Astrocyte of the spinal cord (primary cell): Measurements from ENCODE around the gene BSCL2.
"Not testable (repeated sequence)": the region's sequence is repeated elsewhere in the genome, so short reads cannot be mapped to it uniquely, and the experiment has no call there.

Source experiments
- DNase-seq: peaks from one replicate; pipeline ENCODE4 v3.0.0; 2011; ENCODE audit warnings: low read depth, low spot score
- H3K4me3 ChIP-seq: 2 replicates; pipeline ENCODE4 v1.5.1; 2011; ENCODE audit warnings: low read depth, mild to moderate bottlenecking, low read length, moderate library complexity
- in situ Hi-C: cut with HindIII; loops from 2 replicates; pipeline ENCODE4 v1.10.0; 2017; ENCODE audit warnings: low sequenced_read_pairs
- TF ChIP-seq, protein P1 (sequence below): IDR thresholded peaks from 2 replicates; pipeline ENCODE4 v1.5.1; 2012; ENCODE audit warnings: low read depth, mild to moderate bottlenecking, low read length, inconsistent platforms

Gene BSCL2

DNA sequence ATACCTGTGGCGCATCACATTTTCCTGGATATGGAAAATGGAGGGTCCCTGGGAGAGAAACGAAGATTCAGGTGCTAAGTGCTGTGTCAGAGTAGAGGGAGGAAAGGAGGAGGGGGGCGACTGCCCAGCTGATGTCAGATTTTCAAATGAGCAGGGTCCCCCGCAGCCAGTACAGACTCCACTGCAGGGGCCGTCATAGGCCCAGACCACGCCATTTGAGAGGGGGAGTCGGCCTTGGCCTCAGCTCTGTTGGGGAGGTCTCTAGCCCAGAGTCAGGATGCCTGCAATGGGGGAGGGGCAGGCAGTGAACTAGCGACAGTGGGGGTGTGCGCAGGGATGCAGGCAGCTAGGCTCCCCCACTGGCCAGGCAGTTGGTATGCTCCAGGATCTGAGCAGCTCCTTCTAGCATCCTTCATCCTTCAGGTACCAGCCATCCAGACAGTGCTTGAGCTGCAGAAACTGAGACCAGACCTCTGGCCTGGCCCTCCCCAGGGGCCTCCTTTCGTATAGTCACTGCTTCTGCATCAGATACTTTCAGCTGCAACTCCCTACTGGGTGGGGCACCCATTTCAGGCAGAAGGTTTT is at the start of gene BSCL2, which contains the start of gene GNG3:
Gene BSCL2, minus strand, starts transcription at position 148 of the 585 bp plus-strand sequence. CDS start 229 bp downstream, outside the sequence.
Gene GNG3, plus strand, starts transcription at position 400 of the 585 bp plus-strand sequence. CDS start 620 bp downstream, outside the sequence.
- H3K4me3 ChIP-seq = peak within 1 kb of the TSS; percentile 36
- in situ Hi-C loops = no loop called here
- no peak for DNase-seq
- TF ChIP-seq, protein P1, sequence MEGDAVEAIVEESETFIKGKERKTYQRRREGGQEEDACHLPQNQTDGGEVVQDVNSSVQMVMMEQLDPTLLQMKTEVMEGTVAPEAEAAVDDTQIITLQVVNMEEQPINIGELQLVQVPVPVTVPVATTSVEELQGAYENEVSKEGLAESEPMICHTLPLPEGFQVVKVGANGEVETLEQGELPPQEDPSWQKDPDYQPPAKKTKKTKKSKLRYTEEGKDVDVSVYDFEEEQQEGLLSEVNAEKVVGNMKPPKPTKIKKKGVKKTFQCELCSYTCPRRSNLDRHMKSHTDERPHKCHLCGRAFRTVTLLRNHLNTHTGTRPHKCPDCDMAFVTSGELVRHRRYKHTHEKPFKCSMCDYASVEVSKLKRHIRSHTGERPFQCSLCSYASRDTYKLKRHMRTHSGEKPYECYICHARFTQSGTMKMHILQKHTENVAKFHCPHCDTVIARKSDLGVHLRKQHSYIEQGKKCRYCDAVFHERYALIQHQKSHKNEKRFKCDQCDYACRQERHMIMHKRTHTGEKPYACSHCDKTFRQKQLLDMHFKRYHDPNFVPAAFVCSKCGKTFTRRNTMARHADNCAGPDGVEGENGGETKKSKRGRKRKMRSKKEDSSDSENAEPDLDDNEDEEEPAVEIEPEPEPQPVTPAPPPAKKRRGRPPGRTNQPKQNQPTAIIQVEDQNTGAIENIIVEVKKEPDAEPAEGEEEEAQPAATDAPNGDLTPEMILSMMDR = no peak

DNA sequence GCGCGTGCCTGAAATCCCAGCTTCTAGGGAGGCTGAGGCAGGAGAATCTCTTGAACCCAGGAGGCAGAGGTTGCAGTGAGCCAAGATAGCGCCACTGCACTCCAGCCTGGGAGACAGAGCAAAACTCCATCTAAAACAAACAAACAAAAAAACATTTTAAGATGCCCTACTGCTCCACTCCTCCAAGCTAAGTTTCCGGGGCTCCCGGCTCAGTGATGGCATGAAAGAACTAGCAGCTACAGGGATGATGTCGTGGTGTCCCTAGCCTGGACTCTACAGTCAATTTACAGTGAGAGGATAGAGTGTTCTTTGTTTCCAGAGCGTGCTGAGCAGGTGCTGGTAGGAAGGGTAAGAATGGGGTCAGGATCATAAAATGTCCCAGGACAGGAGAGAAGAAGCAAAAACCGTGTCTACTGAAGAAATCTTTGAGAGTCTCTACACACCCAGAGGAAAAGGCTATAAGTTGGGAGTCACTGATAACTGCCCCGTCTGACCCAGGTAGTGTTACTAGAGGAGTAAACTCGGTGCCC is 47.9 kb upstream of the BSCL2 start:
- TF ChIP-seq, protein P1 = no peak
- in situ Hi-C loops = no loop called here
- DNase-seq = no peak
- no peak overlapping the region for H3K4me3 ChIP-seq

DNA sequence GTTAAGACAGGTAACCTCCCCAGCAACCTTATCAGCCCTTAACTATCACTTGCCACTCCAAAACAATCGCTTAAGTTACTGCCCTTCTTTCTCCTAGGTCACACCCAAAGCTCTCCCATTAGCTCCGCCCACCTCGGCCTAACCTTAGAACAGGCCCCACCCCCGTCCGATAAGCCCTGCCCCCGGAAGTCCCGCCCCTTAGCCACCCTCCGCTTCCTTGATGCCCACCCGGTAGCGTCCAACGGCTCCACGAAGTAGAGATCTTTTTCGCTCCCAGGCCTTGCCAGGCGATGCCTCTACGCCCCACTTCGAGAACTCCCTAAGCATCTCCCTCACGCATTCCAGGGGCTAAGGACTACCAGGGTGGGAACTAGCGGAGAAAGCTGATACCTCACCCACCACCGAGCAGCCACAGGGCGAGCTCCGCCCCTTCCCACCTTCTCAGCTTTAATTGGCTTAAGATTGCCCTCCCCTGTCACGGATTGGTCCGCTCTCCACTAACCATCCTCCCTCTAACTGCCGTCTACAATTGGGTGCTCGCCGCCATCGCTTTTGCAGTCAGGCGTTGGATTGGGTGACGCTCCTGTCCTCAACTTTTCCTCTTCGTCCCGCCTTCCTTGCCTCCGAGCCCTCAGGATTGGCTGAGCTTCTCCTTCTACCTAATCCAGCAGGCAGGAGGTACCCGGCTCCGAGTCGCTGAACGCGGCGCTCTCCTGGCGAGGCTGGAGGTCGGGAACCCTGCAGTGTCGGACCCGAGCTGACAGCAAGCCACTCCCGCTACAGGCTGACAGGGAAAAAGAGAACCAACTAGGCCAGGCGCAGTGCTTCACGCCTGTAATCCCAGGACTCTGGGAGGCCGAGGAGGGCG is 46.7 kb upstream of the BSCL2 start, which contains the start of gene ZBTB3:
Gene ZBTB3, minus strand, starts transcription at position 425 of the 868 bp plus-strand sequence. CDS start 496 bp downstream, outside the sequence.
- DNase-seq = peak; percentile 99
- H3K4me3 ChIP-seq = peak within 1 kb of the TSS; percentile 78
- TF ChIP-seq, protein P1 = no peak
- in situ Hi-C loops = no loop called here

DNA sequence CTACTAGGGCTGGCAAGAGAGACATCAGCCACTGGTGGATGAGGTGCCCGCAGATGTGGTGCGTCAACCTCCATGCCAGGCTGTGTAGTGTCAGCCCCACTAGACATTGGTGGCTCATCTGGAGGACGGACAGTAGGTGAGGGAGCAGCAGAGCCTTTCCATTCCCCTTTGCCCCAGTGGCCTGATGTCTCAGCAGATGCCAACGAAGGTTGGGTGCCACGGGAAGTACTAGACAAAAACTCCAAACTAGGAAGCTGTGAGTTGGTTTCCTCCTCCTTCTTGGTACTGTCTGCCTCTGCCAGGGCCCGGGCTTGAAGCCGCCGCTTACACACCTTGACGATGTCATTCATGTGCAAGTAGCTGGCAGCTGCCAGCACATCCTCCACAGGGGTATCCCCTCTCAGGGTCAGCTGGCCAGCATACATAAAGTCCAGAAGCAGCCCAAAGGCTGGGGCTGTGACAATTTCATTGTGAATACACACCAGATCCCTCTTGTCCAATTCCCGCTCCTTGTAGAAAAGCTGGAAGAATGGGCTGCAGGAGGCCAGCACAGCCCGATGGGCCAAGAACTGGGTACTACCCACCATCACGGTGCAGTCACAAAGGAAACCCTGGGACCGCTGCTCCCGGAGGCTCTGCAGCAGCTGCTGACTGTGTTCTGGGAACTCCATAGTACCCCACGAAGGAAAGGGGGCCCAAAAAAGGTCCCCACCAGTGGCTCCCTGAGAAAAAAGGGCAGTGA is 45.9 kb upstream of the BSCL2 start:
- DNase-seq = no peak
- TF ChIP-seq, protein P1 = no peak
- in situ Hi-C loops = no loop called here
- H3K4me3 ChIP-seq = peak overlapping the region; percentile 78

DNA sequence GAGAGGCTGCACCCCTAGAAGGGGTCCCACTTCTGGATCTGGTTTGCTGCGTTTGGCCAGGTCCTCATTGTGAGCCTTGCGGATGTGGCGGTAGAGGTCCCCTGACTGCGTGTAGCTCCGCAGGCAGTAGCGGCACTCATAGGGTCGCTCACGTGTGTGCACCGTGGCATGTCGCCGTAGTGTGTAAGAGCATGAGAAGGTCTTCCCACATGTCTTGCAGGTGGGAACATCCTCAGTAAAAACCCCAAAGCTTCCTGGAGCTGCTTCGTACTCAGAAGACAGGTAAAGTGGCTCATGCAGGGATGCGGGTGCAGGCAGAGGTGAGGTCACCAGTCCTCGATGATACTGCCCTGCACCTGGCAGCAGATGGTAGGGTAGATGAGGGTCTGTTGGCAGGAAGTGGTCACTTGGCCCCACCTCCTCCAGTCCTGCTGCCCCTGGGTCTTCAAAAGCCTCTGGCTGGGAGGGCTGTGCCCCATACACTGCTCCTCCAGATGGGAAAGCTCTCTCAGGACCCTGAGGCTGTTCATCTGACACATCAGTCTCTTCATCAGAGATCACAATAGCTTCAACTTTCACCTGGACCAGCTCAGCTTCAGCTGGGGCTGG is 45.1 kb upstream of the BSCL2 start:
- DNase-seq = no peak
- in situ Hi-C loops = no loop called here
- TF ChIP-seq, protein P1 = no peak
- no peak overlapping the region for H3K4me3 ChIP-seq

DNA sequence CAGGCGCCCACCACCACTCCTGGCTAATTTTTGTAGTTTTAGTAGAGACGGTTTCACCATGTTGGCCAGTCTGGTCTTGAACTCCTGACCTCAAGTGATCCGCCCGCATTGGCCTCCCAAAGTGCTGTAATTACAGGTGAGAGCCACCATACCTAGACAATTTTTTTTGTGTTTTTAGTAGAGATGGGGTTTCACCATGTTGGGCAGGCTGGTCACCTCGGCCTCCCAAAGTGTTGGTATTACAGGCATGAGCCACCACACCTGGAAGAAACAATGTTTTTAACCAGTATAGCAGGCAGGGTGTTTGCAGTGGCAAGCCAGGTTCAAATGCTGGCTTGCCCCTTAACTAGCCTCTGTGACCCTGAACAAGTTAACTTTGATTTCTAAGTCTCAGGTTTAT is 42.7 kb upstream of the BSCL2 start:
- DNase-seq, H3K4me3 ChIP-seq, in situ Hi-C loops: not testable (repeated sequence)
